Measurements from ENCODE around the gene BHLHE41. TPM values are rescaled to one million over a fixed set of nuclear protein-coding genes. Genes with fewer than 3 reads are reported as not detected.

The BHLHE41 gene
- total and polyA plus RNA-seq, 4 experiments from 2014 or later, result 0.20 to 0.55 TPM; not detected in 2

DNA sequence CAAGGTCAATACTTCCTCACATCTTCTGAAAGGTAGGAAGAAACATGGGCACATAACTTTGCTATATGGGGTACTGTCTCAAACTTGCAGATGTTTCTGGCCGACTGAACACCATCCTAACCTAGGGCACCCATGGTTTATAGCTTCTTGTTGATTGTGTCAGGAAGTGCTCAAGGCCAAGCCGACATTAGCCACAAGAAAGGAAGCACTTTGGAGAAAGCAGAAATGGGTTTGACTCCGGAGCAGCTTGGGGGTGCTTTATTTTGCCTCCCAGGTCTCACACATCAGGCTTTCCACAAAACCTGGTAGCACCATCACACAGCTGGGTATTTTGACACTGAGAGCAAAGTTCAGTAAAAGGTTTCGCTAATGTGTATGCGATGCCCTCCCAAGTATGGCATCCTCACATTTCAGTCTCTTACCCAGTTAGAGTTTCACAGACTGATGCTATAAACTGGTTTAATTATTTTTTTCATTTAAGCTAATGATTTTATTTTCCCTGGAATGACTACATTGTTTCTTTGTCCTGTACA, 25.2 kb upstream of the BHLHE41 start:
- ChIA-PET POLR2A (ENCODE audit: partially characterized antibody) (no interaction called here), CTCF (ENCODE audit: partially characterized antibody) (interaction anchor here (0.9 kb wide), 1 partner anchor 9 kb away, joined by 3 read pairs; no protein-coding TSS in a partner anchor)
- Mint-ChIP-seq H3K36me3 (no peaks in the 10 kb centered on the region), H3K9me3 (no peaks in the 10 kb centered on the region), H3K27me3 (peaks cover 8 to 10% of the 10 kb centered on the region in 2 donors), H3K4me1 (no peaks in the 10 kb centered on the region), H3K4me3 (no peak overlapping the region), H3K27ac (no peak overlapping the region)
- intact Hi-C loops (cut with micrococcal nuclease), result no loop called here
- no peak for DNase-seq
- Histone ChIP-seq H3K4me1 (ENCODE audit: insufficient read depth, low read length) (no peaks in the 10 kb centered on the region), H3K27me3 (ENCODE audit: insufficient read depth, low read length) (no peaks in the 10 kb centered on the region), H3K9me3 (ENCODE audit: control insufficient read depth in 1 of 2, low read length in 2 of 2) (no peaks in the 10 kb centered on the region), H3K36me3 (ENCODE audit: insufficient read depth, low read length) (no peaks in the 10 kb centered on the region), H3K4me3 (ENCODE audit: low read length in 2 of 2) (no peak overlapping the region), H3K27ac (ENCODE audit: low read depth, low read length) (no peak overlapping the region)

DNA sequence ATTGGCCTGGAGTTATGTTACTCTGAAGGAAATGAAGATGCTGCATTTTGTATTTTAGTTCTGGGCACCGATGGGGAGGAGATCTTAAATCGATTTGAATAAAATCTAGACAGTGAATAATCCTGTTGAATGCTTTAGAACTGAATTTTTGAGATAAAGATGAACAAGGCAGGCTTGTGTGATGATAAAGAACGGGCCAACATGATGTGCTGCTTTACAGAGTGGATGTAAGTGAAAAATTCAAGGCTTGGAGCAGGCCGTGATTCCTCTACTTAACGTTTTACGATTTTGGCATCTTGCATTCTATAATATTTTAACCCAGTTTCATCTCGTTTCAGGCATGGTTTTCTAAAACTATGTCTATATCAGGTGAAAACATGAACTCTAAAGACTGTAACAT, 23.5 kb upstream of the BHLHE41 start:
- intact Hi-C loops (cut with micrococcal nuclease), result no loop called here
- H3K27me3 ChIP-seq (ENCODE audit: insufficient read depth, low read length), result no peaks in the 10 kb centered on the region
- H3K9me3 ChIP-seq (ENCODE audit: control insufficient read depth in 1 of 2, low read length in 2 of 2), result no peaks in the 10 kb centered on the region
- no peak overlapping the region for H3K4me3 ChIP-seq (ENCODE audit: low read length in 2 of 2)
- Mint-ChIP-seq H3K27ac (no peak overlapping the region), H3K36me3 (no peaks in the 10 kb centered on the region), H3K9me3 (no peaks in the 10 kb centered on the region), H3K27me3 (peaks cover 8 to 12% of the 10 kb centered on the region in 2 donors), H3K4me3 (no peak overlapping the region), H3K4me1 (no peaks in the 10 kb centered on the region)
- DNase-seq, result no peak
- ChIA-PET POLR2A (ENCODE audit: partially characterized antibody) (no interaction called here), CTCF (ENCODE audit: partially characterized antibody) (no interaction called here)
- H3K36me3 ChIP-seq (ENCODE audit: insufficient read depth, low read length), result no peaks in the 10 kb centered on the region
- no peak overlapping the region for H3K27ac ChIP-seq (ENCODE audit: low read depth, low read length)
- no peaks in the 10 kb centered on the region for H3K4me1 ChIP-seq (ENCODE audit: insufficient read depth, low read length)

DNA sequence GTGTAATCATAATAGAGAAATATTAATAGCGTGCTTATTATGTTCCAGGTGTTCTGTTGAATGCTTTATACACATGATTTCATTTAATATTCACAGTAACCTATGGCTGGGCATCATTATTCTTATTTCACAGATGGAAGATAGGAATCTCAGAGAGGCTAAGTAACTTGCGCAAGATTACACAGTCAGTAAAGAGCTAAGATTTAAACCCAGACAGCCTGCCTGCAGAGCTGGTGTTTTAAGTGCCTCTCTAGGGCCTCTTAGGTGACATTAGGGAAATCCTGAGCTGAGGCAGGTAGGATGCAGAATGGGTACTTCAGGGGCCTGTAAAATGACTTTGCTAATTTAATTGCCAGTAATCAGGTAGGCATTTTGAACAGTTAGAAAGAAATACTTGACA, 18.5 kb upstream of the BHLHE41 start:
- no peak overlapping the region for H3K4me3 ChIP-seq (ENCODE audit: low read length in 2 of 2)
- ChIA-PET CTCF (ENCODE audit: partially characterized antibody) (no interaction called here), POLR2A (ENCODE audit: partially characterized antibody) (no interaction called here)
- no peaks in the 10 kb centered on the region for H3K9me3 Mint-ChIP-seq
- intact Hi-C loops (cut with micrococcal nuclease), result no loop called here
- H3K27me3 Mint-ChIP-seq, result peaks cover 7 to 9% of the 10 kb centered on the region in 2 donors
- no peak for DNase-seq
- no peak overlapping the region for H3K4me3 Mint-ChIP-seq
- no peaks in the 10 kb centered on the region for H3K9me3 ChIP-seq (ENCODE audit: control insufficient read depth in 1 of 2, low read length in 2 of 2)
- H3K27ac Mint-ChIP-seq, result no peak overlapping the region
- no peaks in the 10 kb centered on the region for H3K36me3 Mint-ChIP-seq
- no peaks in the 10 kb centered on the region for H3K4me1 Mint-ChIP-seq
- no peaks in the 10 kb centered on the region for H3K4me1 ChIP-seq (ENCODE audit: insufficient read depth, low read length)
- no peak overlapping the region for H3K27ac ChIP-seq (ENCODE audit: low read depth, low read length)
- H3K36me3 ChIP-seq (ENCODE audit: insufficient read depth, low read length), result no peaks in the 10 kb centered on the region
- H3K27me3 ChIP-seq (ENCODE audit: insufficient read depth, low read length), result no peaks in the 10 kb centered on the region

DNA sequence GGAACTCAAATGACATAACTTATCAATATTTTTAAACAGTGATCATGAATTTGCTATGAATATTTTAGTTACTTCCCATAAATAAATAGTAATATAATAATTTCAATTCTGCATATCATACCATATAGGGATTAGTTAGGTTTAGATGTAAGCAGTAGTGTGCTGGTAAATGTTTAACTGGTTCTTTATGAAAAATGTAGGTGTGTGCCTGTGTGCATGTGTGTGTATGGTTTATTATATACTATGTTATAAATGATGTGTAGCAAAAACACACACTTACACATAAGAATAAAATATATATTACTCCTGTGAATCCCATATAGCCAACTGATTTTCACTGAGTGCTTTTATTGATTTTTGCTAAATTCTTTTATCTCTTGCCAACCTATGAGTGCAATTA, 14.0 kb upstream of the BHLHE41 start:
- H3K4me3 Mint-ChIP-seq, result no peak overlapping the region
- no peak for DNase-seq
- Histone ChIP-seq H3K36me3 (ENCODE audit: insufficient read depth, low read length) (no peaks in the 10 kb centered on the region), H3K27me3 (ENCODE audit: insufficient read depth, low read length) (no peaks in the 10 kb centered on the region), H3K4me1 (ENCODE audit: insufficient read depth, low read length) (no peaks in the 10 kb centered on the region), H3K27ac (ENCODE audit: low read depth, low read length) (no peak overlapping the region), H3K4me3 (ENCODE audit: low read length in 2 of 2) (no peak overlapping the region), H3K9me3 (ENCODE audit: control insufficient read depth in 1 of 2, low read length in 2 of 2) (no peaks in the 10 kb centered on the region)
- H3K36me3 Mint-ChIP-seq, result no peaks in the 10 kb centered on the region
- POLR2A ChIA-PET (ENCODE audit: partially characterized antibody), result no interaction called here
- CTCF ChIA-PET (ENCODE audit: partially characterized antibody), result no interaction called here
- no peak overlapping the region for H3K27ac Mint-ChIP-seq
- H3K9me3 Mint-ChIP-seq, result no peaks in the 10 kb centered on the region
- peaks cover 3 to 12% of the 10 kb centered on the region in 2 donors for H3K27me3 Mint-ChIP-seq
- intact Hi-C loops (cut with micrococcal nuclease), result no loop called here
- no peaks in the 10 kb centered on the region for H3K4me1 Mint-ChIP-seq

DNA sequence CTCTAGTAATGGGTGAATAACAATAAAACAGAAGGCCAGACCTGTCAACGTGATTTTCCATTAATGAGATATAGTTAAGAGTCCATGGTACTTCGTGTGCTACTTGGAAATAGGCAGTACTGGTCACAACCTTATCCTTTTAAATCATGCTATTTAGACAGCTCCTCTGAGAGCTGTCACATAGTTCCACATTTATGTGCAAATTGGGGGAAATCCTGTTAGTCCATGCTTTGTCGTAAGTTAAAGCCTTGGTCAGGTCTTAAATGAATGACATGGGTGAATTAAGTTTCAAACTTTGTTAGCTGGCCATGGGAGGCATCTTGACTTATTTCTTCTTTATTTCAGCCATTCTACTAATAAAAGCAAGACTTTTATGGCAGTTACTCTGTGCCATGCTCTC, 11.9 kb upstream of the BHLHE41 start:
- Mint-ChIP-seq H3K36me3 (no peaks in the 10 kb centered on the region), H3K4me1 (no peaks in the 10 kb centered on the region), H3K9me3 (no peaks in the 10 kb centered on the region), H3K4me3 (no peak overlapping the region), H3K27ac (no peak overlapping the region), H3K27me3 (peaks cover 15 to 19% of the 10 kb centered on the region in 2 donors)
- no peak for DNase-seq
- Histone ChIP-seq H3K27ac (ENCODE audit: low read depth, low read length) (no peak overlapping the region), H3K4me1 (ENCODE audit: insufficient read depth, low read length) (no peaks in the 10 kb centered on the region), H3K4me3 (ENCODE audit: low read length in 2 of 2) (no peak overlapping the region), H3K9me3 (ENCODE audit: control insufficient read depth in 1 of 2, low read length in 2 of 2) (no peaks in the 10 kb centered on the region), H3K36me3 (ENCODE audit: insufficient read depth, low read length) (no peaks in the 10 kb centered on the region), H3K27me3 (ENCODE audit: insufficient read depth, low read length) (no peaks in the 10 kb centered on the region)
- intact Hi-C loops (cut with micrococcal nuclease), result no loop called here
- CTCF ChIA-PET (ENCODE audit: partially characterized antibody), result no interaction called here
- POLR2A ChIA-PET (ENCODE audit: partially characterized antibody), result no interaction called here

DNA sequence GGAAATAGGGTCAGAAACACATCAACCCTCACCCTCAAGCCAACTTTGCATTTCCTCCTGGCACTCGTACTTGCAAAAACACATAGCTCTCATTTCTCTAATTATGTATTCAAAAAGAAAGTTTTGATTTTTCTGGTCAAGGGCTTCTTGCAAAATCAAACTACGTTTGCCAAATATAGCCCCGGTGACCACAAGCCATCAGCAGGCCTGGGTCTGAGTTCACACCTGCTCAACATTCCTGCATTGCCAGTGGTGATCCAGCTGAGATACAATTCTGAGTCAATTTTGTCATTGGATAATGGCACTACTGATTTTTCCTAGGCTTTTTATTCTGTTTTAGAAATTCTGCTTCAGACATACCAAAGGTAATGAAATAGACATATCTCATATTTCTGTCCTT, 10.7 kb upstream of the BHLHE41 start:
- H3K27ac Mint-ChIP-seq, result no peak overlapping the region
- no peak overlapping the region for H3K27ac ChIP-seq (ENCODE audit: low read depth, low read length)
- no peak overlapping the region for H3K4me3 Mint-ChIP-seq
- H3K4me1 Mint-ChIP-seq, result no peaks in the 10 kb centered on the region
- no peak overlapping the region for H3K4me3 ChIP-seq (ENCODE audit: low read length in 2 of 2)
- no peaks in the 10 kb centered on the region for H3K36me3 ChIP-seq (ENCODE audit: insufficient read depth, low read length)
- ChIA-PET POLR2A (ENCODE audit: partially characterized antibody) (no interaction called here), CTCF (ENCODE audit: partially characterized antibody) (no interaction called here)
- peaks cover 19 to 24% of the 10 kb centered on the region in 2 donors for H3K27me3 Mint-ChIP-seq
- H3K9me3 Mint-ChIP-seq, result no peaks in the 10 kb centered on the region
- no peaks in the 10 kb centered on the region for H3K27me3 ChIP-seq (ENCODE audit: insufficient read depth, low read length)
- no peaks in the 10 kb centered on the region for H3K4me1 ChIP-seq (ENCODE audit: insufficient read depth, low read length)
- H3K36me3 Mint-ChIP-seq, result no peaks in the 10 kb centered on the region
- intact Hi-C loops (cut with micrococcal nuclease), result no loop called here
- no peak for DNase-seq
- H3K9me3 ChIP-seq (ENCODE audit: control insufficient read depth in 1 of 2, low read length in 2 of 2), result no peaks in the 10 kb centered on the region

DNA sequence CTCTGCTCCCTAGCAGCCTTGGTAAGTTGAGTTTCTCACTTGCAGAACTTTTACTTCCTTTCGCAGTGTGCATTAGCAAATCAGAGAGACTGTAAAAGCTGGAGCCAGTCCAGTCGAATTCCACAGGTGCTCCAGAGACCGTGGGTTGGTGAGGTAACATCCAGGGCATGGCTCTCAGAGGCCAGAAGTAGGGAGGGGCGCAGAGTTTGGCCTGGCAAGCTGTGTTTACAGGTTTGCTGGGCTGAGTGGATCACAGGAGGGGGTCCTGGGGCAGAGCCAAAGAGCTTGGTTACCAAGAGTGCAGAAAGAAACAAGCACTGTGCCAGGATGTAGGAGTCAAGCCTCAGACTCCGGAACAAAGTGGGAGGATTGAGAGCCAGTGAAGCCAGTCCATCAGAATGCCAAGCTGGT, 10.2 kb upstream of the BHLHE41 start:
- Mint-ChIP-seq H3K27ac (no peak overlapping the region), H3K4me3 (no peak overlapping the region), H3K4me1 (no peaks in the 10 kb centered on the region), H3K27me3 (peaks cover 20 to 28% of the 10 kb centered on the region in 2 donors), H3K9me3 (no peaks in the 10 kb centered on the region), H3K36me3 (no peaks in the 10 kb centered on the region)
- Histone ChIP-seq H3K4me3 (ENCODE audit: low read length in 2 of 2) (no peak overlapping the region), H3K9me3 (ENCODE audit: control insufficient read depth in 1 of 2, low read length in 2 of 2) (no peaks in the 10 kb centered on the region), H3K4me1 (ENCODE audit: insufficient read depth, low read length) (no peaks in the 10 kb centered on the region), H3K36me3 (ENCODE audit: insufficient read depth, low read length) (no peaks in the 10 kb centered on the region), H3K27ac (ENCODE audit: low read depth, low read length) (no peak overlapping the region), H3K27me3 (ENCODE audit: insufficient read depth, low read length) (no peaks in the 10 kb centered on the region)
- no peak for DNase-seq
- ChIA-PET CTCF (ENCODE audit: partially characterized antibody) (interaction anchor here (0.7 kb wide), 1 partner anchor 10 kb away, joined by 3 read pairs; no protein-coding TSS in a partner anchor), POLR2A (ENCODE audit: partially characterized antibody) (no interaction called here)
- intact Hi-C loops (cut with micrococcal nuclease), result no loop called here

DNA sequence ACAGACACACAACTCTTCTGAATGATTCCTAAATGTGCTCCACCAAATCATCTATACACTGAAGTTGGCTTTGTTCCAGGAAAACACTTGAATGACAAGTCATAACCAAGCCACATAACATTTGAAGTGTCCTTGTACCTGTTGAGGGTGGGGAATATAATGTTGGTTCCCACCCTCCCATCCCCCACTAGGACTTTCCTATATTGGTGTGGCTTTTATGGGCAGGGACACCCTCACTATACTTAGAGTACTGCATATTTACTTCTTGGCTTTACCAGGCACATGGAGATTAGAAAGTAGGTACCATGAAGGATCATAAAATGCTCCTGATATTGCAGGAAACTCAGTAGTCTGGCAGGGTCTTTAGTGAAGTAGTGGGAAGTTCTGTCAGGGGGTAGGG, 9.7 kb upstream of the BHLHE41 start:
- CTCF ChIA-PET (ENCODE audit: partially characterized antibody), result interaction anchor here (0.7 kb wide), 1 partner anchor 11 kb away, joined by 3 read pairs; no protein-coding TSS in a partner anchor
- H3K4me1 Mint-ChIP-seq, result no peaks in the 10 kb centered on the region
- H3K9me3 Mint-ChIP-seq, result no peaks in the 10 kb centered on the region
- Histone ChIP-seq H3K9me3 (ENCODE audit: control insufficient read depth in 1 of 2, low read length in 2 of 2) (no peaks in the 10 kb centered on the region), H3K27ac (ENCODE audit: low read depth, low read length) (no peak overlapping the region), H3K4me3 (ENCODE audit: low read length in 2 of 2) (no peak overlapping the region), H3K27me3 (ENCODE audit: insufficient read depth, low read length) (no peaks in the 10 kb centered on the region), H3K4me1 (ENCODE audit: insufficient read depth, low read length) (no peaks in the 10 kb centered on the region), H3K36me3 (ENCODE audit: insufficient read depth, low read length) (no peaks in the 10 kb centered on the region)
- POLR2A ChIA-PET (ENCODE audit: partially characterized antibody), result no interaction called here
- no peaks in the 10 kb centered on the region for H3K36me3 Mint-ChIP-seq
- intact Hi-C loops (cut with micrococcal nuclease), result no loop called here
- peaks cover 23 to 28% of the 10 kb centered on the region in 2 donors for H3K27me3 Mint-ChIP-seq
- H3K27ac Mint-ChIP-seq, result no peak overlapping the region
- DNase-seq, result no peak
- H3K4me3 Mint-ChIP-seq, result no peak overlapping the region

Measured in CD4-positive, alpha-beta memory T cell (primary cell).